ENCODE measurements around the gene IFT80.
A peak's percentile ranks its signal among the peaks of the same experiment; 100 is the strongest.

Gene IFT80

GRCh38 chr3:160390565-160391138 lies 8.4 kb downstream of the IFT80 start:
- DNase-seq (ENCODE audit: low read depth): no peak
- no peak for TF ChIP-seq CTCF (IDR thresholded peaks at IDR 0.05; ENCODE audit: low read length, missing control alignments)
- H3K4me3 ChIP-seq (replicated peaks; ENCODE audit: low read depth, low read length): no peak overlapping the region

- DNase-seq (ENCODE audit: low read depth): no peak
- TF ChIP-seq CTCF (IDR thresholded peaks at IDR 0.05; ENCODE audit: low read length, missing control alignments): no peak
- no peak overlapping the region for H3K4me3 ChIP-seq (replicated peaks; ENCODE audit: low read depth, low read length)
These were observed 14.2 kb downstream of the IFT80 start for GRCh38 chr3:160384639-160385318.

GRCh38 chr3:160381470-160381869 lies 17.6 kb downstream of the IFT80 start:
- no peak for TF ChIP-seq CTCF (IDR thresholded peaks at IDR 0.05; ENCODE audit: low read length, missing control alignments)
- H3K4me3 ChIP-seq (replicated peaks; ENCODE audit: low read depth, low read length): no peak overlapping the region
- DNase-seq (ENCODE audit: low read depth): peak; percentile 38

GRCh38 chr3:160379628-160380214 lies 19.3 kb downstream of the IFT80 start:
- TF ChIP-seq CTCF (IDR thresholded peaks at IDR 0.05; ENCODE audit: low read length, missing control alignments): no peak
- no peak for DNase-seq (ENCODE audit: low read depth)
- no peak overlapping the region for H3K4me3 ChIP-seq (replicated peaks; ENCODE audit: low read depth, low read length)

- no peak overlapping the region for H3K4me3 ChIP-seq (replicated peaks; ENCODE audit: low read depth, low read length)
- DNase-seq (ENCODE audit: low read depth): peak; percentile 54
- TF ChIP-seq CTCF (IDR thresholded peaks at IDR 0.05; ENCODE audit: low read length, missing control alignments): no peak
These were observed 20.5 kb downstream of the IFT80 start for GRCh38 chr3:160378331-160379109.

- no peak for DNase-seq (ENCODE audit: low read depth)
- no peak for TF ChIP-seq CTCF (IDR thresholded peaks at IDR 0.05; ENCODE audit: low read length, missing control alignments)
- no peak overlapping the region for H3K4me3 ChIP-seq (replicated peaks; ENCODE audit: low read depth, low read length)
These were observed 22.3 kb downstream of the IFT80 start for GRCh38 chr3:160376681-160377080.
